HG02938 (cell line): ENCODE data around the gene TNIP3.
A peak's percentile ranks its signal among the peaks of the same experiment; 100 is the strongest.

Experiments
- ATAC-seq: cut with Tn5 transposase; IDR thresholded peaks from one replicate; pipeline ENCODE4 v1.9.1; 2021; ENCODE audit warnings: mild to moderate bottlenecking, moderate library complexity; ENCODE audit not compliant: unreplicated experiment

TNIP3 gene

GRCh38 chr4:121140716-121141460, 23.2 kb downstream of the TNIP3 start:
- no peak for ATAC-seq

GRCh38 chr4:121139533-121140222, 24.4 kb downstream of the TNIP3 start:
- ATAC-seq = peak; percentile 88

- ATAC-seq = no peak
These were observed 25.9 kb downstream of the TNIP3 start for GRCh38 chr4:121138039-121138825.

- ATAC-seq = no peak
These were observed 33.8 kb downstream of the TNIP3 start for GRCh38 chr4:121130326-121130660.

- no peak for ATAC-seq
These were observed 34.4 kb downstream of the TNIP3 start for GRCh38 chr4:121129606-121130325.

- ATAC-seq = no peak
These were observed 37.0 kb downstream of the TNIP3 start for GRCh38 chr4:121127100-121127499.

- ATAC-seq = no peak
These were observed 37.6 kb downstream of the TNIP3 start for GRCh38 chr4:121126449-121127006.

GRCh38 chr4:121125498-121125885, 38.6 kb downstream of the TNIP3 start:
- no peak for ATAC-seq

GRCh38 chr4:121122661-121123060, 41.5 kb downstream of the TNIP3 start:
- ATAC-seq = no peak

GRCh38 chr4:121119715-121120114, 44.4 kb downstream of the TNIP3 start:
- no peak for ATAC-seq

- ATAC-seq = no peak
These were observed 45.8 kb downstream of the TNIP3 start for GRCh38 chr4:121118344-121118743.

GRCh38 chr4:121114756-121115155, 49.4 kb downstream of the TNIP3 start:
- no peak for ATAC-seq

- ATAC-seq = no peak
These were observed 51.6 kb downstream of the TNIP3 start for GRCh38 chr4:121112530-121112929.

GRCh38 chr4:121108557-121108956, 55.6 kb downstream of the TNIP3 start:
- no peak for ATAC-seq

- no peak for ATAC-seq
These were observed 56.6 kb downstream of the TNIP3 start for GRCh38 chr4:121107507-121107906.

- no peak for ATAC-seq
These were observed 63.9 kb downstream of the TNIP3 start for GRCh38 chr4:121100093-121100775.

- ATAC-seq = no peak
These were observed 65.9 kb downstream of the TNIP3 start for GRCh38 chr4:121098266-121098665.

GRCh38 chr4:121096629-121097028, 67.5 kb downstream of the TNIP3 start:
- no peak for ATAC-seq

- ATAC-seq = no peak
These were observed 67.9 kb downstream of the TNIP3 start for GRCh38 chr4:121096191-121096590.

- no peak for ATAC-seq
These were observed 69.7 kb downstream of the TNIP3 start for GRCh38 chr4:121094297-121094966.
